Measurements from ENCODE around the gene EVL.
"Not testable (repeated sequence)": the region's sequence is repeated elsewhere in the genome, so short reads cannot be mapped to it uniquely, and the experiment has no call there.

Gene EVL

DNA sequence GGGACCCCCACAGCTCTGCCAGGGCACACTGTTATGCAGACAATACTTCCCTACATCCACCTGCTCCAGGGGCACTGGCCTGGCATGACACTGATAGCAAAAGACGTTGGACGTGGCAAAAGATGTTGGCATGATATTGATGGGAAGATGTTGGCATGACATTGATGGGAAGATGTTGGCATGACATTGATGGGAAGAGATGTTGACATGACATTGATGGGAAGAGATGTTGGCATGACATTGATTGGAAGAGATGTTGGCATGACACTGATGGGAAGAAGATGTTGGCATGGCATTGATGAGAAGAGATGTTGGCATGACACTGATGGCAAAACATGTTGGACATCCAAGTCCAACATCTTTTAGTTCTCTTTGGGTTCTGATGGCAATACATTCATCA, 105.7 kb downstream of the EVL start:
- TF ChIP-seq, protein P1, sequence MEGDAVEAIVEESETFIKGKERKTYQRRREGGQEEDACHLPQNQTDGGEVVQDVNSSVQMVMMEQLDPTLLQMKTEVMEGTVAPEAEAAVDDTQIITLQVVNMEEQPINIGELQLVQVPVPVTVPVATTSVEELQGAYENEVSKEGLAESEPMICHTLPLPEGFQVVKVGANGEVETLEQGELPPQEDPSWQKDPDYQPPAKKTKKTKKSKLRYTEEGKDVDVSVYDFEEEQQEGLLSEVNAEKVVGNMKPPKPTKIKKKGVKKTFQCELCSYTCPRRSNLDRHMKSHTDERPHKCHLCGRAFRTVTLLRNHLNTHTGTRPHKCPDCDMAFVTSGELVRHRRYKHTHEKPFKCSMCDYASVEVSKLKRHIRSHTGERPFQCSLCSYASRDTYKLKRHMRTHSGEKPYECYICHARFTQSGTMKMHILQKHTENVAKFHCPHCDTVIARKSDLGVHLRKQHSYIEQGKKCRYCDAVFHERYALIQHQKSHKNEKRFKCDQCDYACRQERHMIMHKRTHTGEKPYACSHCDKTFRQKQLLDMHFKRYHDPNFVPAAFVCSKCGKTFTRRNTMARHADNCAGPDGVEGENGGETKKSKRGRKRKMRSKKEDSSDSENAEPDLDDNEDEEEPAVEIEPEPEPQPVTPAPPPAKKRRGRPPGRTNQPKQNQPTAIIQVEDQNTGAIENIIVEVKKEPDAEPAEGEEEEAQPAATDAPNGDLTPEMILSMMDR (conservative IDR thresholded peaks at IDR 0.05): no peak
- TF ChIP-seq ZFX (IDR thresholded peaks at IDR 0.05): no peak
- H3K27ac ChIP-seq: no peak overlapping the region

- TF ChIP-seq ZFX (IDR thresholded peaks at IDR 0.05): no peak
- TF ChIP-seq, protein P1 (conservative IDR thresholded peaks at IDR 0.05): no peak
- H3K27ac ChIP-seq: no peak overlapping the region
Observed at GRCh38 chr14:100172811-100173210, 107.6 kb downstream of the EVL start.

DNA sequence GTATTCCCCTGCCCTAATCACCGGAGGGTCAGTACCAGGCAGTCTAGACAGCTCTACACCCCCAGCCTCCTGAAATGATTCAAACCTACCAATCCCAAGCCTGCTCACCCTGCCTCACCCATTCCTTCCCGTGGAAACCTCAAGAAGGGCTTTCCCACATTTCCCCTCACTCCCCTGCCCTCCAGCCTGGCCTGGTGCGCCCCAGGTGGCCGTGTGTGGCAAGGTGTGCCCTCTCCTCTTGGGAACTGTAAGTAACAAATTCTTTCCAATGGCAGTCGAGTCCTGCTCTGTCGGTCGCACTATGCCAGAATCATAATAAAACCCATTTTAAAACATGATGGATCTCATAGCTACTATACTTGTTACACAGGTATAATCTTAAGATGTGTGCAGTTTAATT, 108.1 kb downstream of the EVL start:
- no peak overlapping the region for H3K27ac ChIP-seq
- TF ChIP-seq, protein P1 (conservative IDR thresholded peaks at IDR 0.05): no peak
- TF ChIP-seq ZFX (IDR thresholded peaks at IDR 0.05): no peak

DNA sequence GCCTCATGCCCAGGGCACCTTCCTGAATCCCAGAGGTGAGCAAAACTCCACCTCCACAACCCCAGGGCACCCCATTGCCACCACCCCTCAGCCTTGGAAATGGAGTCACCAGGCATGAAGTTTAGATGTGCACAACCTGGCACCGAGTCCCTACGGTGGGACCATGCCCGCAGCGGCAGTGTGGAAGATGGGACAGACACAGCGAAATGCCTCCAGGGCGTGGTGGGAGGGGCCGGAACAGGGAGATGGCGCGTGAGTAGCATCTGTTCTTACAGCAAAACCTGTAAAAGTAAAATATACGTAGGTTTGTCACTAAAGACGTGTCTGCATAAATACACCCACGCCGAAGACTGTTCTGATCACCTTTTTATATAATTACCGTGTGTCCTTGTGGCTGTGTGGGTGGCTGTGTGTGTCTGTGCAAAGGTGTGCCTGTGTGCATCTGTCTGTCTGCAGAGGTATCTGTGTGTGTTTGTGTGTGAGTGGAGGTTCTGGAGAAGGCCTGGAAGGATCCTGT, 111.6 kb downstream of the EVL start:
- TF ChIP-seq, protein P1 (conservative IDR thresholded peaks at IDR 0.05): no peak
- no peak for TF ChIP-seq ZFX (IDR thresholded peaks at IDR 0.05)
- H3K27ac ChIP-seq: no peak overlapping the region

DNA sequence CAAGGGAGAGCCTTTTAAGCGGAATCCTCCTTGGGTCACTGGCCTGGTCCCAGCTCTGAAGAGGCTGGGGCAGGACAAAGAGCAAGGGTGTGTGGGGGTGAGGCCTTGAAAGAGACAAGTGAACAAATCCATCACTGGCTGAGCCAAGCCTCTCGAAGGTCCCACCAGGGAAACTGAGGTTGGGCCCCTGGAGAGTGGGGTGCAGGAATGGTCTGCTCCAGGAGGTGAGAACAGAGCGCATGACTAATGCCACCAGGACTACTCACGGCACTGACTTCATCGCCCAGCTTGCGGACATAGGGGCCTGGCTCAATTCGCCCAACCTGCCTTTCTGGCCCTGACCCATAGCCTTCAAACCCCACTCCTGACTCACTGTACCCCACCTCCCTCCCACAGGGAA, 113.5 kb downstream of the EVL start:
- no peak overlapping the region for H3K27ac ChIP-seq
- TF ChIP-seq ZFX (IDR thresholded peaks at IDR 0.05): no peak
- TF ChIP-seq, protein P1 (conservative IDR thresholded peaks at IDR 0.05): no peak

DNA sequence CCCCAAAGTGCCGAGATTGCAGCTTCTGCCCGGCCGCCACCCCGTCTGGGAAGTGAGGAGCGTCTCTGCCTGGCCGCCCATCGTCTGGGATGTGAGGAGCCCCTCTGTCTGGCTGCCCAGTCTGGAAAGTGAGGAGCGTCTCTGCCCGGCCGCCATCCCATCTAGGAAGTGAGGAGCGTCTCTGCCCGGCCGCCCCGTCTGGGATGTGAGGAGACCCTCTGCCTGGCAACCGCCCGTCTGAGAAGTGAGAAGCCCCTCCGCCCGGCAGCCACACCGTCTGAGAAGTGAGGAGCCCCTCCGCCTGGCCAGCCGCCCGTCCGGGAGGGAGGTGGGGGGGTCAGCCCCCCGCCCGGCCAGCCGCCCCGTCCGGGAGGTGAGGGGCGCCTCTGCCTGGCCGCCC, 115.4 kb downstream of the EVL start:
- not testable (repeated sequence) for H3K27ac ChIP-seq

- not testable (repeated sequence) for H3K27ac ChIP-seq
Observed at GRCh38 chr14:100181876-100182551, 116.8 kb downstream of the EVL start.

DNA sequence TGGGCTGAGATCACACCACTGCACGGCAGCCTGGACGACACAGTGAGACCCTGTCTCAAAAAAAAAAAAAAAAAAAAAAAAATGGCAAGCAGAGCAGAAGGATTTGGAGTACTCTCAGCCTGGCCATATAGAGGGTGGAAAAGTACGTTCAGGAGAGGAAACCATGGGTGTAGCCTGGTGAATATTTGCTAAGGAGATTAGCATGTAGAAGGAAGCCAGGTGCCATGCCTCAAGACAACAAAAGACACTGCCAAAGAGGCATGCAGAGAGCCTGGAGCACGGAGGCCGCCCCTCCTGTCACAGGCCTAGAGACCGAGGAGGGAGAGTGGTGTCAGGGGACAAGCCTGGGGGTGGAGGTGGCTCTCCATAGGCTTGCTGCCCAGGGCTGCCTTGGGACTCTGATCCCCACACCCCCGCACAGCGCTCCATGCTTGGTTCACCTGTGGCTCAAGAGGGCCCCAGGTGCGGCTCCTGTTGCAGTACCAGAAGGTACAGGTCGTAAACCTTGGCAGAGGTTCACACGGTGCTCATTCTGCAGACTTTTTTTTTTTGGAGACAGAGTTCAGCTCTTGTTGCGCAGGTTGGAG, 122.1 kb downstream of the EVL start:
- no peak for TF ChIP-seq ZFX (IDR thresholded peaks at IDR 0.05)
- TF ChIP-seq, protein P1 (conservative IDR thresholded peaks at IDR 0.05): no peak

More for the DNA sequence above, 122.1 kb downstream of the EVL start:
- no peak overlapping the region for H3K27ac ChIP-seq

All from C4-2B (cell line).